ENCODE data around the gene TACR3. TPM values are rescaled to one million over a fixed set of nuclear protein-coding genes. Genes with fewer than 3 reads are reported as not detected.
"Not testable (repeated sequence)": the region's sequence is repeated elsewhere in the genome, so short reads cannot be mapped to it uniquely, and the experiment has no call there.

Gene TACR3, protein sequence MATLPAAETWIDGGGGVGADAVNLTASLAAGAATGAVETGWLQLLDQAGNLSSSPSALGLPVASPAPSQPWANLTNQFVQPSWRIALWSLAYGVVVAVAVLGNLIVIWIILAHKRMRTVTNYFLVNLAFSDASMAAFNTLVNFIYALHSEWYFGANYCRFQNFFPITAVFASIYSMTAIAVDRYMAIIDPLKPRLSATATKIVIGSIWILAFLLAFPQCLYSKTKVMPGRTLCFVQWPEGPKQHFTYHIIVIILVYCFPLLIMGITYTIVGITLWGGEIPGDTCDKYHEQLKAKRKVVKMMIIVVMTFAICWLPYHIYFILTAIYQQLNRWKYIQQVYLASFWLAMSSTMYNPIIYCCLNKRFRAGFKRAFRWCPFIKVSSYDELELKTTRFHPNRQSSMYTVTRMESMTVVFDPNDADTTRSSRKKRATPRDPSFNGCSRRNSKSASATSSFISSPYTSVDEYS
- 5.9 TPM for total RNA-seq

DNA sequence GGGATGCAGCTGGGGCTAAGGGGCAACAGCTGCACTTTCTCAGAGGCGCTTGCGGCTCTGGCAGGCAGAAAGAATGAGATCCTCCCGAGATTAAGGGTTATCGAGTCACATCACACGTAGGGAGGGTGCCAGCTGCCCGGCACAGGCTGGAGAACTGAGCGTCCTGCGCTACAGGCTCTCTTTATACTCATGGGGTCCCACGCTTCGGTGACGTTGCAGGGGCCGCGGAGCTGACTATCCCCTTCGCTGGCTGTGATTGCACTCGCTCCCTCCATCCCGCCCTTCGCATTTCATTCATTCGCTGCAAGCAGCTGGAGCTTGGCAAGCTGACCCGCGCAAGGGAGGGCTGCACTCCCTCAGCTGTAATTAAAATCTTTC, at the start of gene TACR3:
TSS of gene TACR3 (minus strand) at position 156 of the 378 bp plus-strand sequence. CDS start 310 bp downstream, outside the sequence.
- DNase-seq, result peak; percentile 93

DNA sequence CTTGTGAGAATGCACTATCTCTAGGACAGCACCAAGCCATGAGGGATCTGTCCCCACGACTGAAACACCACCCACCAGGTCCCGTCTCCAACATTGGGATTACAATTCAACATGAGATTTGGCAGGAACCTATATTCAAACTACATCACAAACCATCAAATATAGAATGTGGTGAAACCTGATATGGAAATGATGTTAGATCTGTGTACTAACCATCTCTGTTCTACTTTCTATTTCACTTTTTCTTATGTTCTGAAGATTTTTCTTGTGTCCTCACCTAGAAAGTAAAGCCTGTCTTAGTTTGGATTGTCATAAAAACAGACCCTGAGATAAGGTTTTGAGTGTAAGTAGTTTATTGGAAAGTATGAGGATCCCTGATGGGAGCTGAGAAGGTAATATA, 37.8 kb upstream of the TACR3 start:
- no peak for DNase-seq

DNA sequence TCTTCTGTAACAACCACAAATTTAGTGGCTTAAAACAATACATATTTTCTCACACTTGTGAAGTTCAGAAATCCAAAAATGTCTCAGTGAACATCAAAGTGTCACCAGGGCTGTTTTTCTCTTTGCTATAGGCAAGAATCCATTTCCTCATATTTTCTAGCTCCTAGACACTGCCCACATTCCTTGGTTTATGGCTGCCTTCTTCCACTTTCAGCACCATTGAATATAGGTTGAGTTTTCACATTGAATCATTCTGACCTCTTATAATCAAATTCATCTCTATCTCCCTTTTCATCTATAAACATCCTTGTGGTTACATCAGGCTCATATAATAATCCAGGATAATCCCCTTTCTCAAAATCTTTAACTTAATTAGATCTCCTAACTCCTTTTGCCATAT, 37.0 kb upstream of the TACR3 start:
- DNase-seq, result no peak

DNA sequence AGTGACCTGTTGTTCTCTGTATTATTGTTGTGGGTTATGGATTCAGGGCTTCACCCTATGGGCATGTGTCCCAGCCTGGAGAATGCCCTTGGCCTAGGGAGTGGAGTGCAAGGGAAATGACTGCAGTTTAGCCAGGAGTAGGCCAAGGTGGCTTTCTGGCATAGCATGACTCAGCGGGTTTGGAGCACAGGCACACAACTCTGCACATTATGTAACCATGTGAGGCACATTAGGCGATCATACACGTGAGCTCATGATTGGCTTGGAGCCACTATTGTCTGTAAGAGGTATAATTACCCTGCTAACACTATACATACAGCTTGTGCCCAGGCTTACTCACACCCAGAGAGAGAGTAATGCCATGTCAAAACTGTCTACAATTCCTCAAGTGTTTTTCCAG, 35.1 kb upstream of the TACR3 start:
- no peak for DNase-seq

DNA sequence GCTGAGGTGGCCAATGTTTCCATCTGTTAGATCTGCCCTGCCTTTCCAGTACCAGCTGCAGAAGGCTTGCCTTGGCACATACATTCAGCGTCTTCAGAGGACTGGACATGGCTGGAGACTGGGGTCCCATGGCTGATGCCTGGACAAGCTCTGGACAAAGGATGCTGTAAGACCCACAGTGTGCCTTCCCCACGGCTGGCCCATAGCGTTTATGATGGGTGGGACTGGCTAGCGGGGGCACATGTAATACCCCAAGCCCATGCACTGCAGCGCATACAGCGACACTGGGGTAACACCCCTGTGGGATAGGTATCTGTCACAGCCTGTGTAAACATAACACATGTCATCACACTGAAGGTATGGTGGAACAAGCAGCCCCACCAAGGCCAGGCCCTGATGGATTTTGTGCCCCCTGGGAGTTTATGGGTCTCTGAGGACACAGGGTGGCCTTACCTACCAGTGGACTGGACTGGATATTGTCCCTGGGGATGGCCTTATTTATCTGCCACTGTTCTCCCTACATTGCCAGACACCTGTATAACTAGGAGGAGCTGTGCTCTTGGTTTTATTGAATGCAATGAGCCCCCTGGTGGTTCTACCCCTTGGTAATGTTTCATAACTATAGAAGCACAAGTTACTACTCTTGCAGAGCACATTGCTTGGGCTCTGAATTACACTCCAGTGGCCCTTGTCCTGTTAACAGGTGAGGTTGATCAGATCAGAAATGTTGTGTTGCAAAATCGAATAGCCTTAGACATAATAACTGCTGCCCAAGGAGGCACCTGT, 34.3 kb upstream of the TACR3 start:
- DNase-seq, result no peak

DNA sequence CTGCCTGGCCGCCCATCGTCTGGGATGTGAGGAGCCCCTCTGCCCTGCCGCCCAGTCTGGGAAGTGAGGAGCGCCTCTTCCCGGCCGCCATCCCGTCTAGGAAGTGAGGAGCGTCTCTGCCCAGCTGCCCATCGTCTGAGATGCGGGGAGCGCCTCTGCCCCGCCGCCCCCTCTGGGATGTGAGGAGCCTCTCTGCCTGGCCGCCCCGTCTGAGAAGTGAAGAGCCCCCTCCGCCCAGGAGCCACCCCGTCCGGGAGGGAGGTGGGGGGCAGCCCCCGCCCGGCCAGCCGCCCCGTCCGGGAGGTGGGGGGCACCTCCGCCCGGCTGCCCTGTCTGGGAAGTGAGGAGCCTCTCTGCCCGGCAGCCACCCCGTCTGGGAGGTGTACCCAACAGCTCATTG, 3.4 kb upstream of the TACR3 start:
- not testable (repeated sequence) for DNase-seq

DNA sequence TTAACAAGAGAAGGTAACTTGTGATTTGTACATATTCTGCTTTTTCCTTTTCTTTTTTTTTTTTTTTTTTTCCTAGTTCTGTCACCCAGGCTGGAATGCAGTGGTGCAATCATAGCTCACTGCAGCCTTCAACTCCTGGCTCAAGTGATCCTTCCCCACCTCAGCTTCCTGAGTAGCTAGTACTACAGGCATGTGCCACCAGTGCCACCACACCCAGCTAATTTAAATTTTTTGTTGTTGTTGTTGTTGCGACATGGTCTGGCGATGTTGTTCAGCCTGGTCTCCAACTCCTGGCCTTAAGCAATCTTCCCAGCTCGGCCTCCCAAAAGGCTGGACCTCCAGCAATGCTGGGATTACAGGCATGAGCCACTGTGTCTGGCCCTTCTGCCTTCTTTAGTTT, 1.5 kb upstream of the TACR3 start:
- no peak for DNase-seq

DNA sequence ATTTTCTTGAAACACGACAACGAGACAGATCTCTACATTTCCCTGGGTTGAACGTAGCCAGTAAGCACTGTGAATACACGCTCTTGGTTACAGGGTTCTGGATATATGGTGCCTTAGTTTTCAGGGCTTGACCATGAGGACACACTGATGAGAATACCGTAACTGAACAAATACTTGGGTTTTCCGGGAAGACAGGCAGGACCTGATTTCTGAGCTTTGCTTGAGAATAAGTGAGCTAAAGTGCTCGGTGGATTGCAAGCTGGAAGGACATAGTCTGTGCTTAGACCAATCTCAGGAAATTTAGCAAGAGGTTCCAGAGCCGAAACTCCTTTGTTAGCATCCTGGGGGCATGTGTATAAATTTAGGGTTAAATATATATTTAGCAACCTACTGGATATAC, 876 bp upstream of the TACR3 start:
- no peak for DNase-seq

DNA sequence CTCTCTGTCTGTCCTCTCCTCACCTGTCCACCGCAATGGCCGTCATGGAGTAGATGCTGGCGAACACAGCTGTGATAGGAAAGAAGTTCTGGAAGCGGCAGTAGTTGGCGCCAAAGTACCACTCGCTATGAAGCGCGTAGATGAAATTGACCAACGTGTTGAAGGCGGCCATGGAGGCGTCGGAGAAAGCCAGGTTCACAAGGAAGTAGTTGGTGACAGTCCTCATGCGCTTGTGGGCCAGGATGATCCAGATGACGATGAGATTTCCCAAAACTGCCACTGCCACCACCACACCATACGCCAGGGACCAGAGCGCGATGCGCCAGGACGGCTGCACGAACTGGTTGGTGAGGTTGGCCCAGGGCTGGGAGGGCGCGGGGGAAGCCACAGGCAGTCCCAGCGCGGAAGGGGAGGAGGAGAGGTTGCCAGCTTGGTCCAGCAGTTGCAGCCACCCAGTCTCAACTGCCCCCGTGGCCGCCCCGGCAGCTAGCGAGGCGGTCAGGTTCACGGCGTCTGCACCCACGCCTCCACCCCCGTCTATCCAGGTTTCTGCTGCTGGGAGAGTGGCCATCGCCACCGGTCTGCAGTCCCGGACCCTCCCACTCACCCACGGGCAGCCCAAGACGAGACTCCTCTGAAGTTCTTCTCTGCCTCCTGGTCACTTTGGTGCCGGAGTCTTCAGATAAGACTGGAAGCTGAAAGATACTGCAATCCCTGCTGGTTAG, 518 bp downstream of the TACR3 start:
- DNase-seq, result peak; percentile 85

DNA sequence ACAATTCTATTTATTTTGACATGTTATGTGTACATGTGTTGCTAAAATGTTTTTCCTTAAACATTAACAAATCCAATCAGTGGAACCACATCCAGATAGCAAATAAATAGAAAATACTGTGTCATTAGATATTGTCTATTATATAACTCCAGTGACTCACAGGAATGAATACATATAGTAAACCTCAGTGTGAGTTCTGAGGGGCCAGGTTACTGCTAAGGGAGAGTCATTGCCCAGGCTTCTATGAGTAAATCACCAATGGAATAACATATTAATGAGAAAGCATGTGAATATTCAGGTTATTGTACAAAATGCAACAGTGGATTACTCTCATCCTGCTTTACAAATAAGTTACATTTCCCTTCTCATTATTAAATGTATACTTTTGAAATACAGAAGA, 27.2 kb downstream of the TACR3 start:
- no peak for DNase-seq

DNA sequence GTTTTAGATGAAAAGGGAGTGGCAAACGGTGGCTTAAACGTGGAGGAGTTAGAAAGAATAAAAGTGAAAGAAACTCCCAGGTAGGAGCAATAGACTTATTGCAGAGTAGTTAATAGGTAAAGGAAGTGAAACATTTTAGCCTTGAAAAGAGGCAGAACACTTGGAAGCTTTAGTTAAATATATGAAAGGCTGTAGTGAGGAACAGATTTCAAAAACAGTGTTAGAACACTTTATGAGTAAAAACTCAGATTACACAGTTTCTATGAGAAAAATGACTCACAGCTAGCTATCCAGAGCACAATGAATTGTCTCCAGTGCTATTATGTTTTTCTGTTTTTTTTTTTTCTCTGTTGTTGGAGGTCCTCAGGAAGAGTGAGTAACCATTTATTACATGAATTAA, 45.8 kb downstream of the TACR3 start:
- DNase-seq, result no peak

DNA sequence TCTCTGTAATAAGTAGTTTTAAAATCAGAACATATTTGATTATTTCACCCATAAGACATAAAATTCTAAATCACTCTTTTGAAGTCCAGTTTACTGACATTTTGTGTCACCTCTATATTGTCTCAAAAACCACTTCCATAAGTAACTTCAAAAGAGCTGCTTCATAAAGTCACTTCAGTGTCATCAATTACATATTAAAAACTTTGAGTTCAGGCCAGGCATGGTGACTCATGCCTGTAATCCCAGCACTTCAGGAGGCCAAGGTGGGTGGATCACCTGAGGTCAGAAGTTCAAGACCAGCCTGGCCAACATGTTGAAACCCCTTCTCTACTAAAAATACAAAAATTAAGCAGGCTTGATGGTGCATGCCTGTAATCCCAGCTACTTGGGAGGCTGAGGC, 53.0 kb downstream of the TACR3 start:
- not testable (repeated sequence) for DNase-seq

DNA sequence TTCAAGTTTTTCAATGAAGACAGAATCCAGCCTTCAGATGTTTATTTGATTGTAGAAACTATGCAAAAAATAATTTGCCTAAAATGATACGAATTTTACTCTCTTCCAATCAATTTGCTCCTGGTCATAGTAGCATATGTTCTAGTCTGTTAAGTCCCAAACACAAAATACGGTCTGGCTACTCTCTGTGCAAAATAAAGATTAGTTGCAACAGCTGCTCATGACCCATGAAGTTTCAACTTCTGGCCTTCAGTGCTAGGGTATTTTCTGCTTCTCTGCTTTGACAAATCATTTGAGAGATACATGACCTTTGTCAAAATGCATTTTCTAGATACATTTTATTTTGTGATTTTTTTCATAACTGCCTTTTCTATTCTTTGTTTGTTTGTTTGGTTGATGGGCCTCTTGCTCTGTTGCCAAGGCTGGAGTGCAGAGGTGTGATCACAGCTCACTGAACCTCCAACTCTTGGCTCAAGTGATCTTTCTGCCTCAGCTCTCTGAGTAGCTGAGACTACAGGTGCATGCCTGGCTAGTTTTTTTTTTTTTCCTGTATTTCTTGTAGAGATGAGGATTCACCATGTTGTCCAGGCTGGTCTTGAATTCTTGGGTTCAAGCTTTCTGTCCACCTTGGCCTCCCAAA, 55.2 kb downstream of the TACR3 start:
- DNase-seq, result peak; percentile 78

DNA sequence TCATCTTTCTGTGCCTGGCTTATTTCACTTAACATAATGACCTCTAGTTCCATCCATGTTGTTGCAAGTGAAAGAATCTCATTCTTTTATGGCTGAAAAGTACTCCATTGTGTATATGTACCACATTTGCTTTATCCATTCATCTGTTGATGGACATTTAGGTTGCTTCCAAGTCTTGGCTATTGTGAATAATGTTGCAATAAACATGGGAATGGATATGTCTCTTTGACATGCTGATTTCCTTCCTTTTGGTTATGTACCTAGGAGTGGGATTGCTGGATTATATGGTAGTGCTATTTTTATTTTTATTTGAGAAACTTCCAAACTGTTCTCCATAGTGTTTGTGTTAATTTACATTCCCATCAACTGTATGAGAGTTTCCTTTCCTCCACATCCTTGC, 71.2 kb downstream of the TACR3 start:
- no peak for DNase-seq

DNA sequence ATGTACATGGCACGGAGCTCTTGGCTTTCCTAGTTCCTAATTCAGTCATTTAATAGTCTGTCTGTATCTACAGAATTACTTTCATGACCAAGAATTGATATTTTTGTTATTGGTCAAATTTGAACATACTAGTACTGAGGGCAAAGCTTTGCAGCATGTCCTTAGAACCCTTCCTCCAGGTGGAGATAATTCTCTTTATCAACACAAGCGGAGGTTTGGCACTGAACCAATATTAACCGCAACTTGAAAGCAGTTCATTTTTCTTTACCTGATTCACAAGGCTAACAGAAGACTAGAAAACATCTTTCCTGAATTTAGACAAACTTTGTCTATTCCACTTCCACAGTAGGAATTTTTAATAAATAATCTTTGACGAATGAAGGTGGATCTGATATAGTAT, 73.8 kb downstream of the TACR3 start:
- no peak for DNase-seq

DNA sequence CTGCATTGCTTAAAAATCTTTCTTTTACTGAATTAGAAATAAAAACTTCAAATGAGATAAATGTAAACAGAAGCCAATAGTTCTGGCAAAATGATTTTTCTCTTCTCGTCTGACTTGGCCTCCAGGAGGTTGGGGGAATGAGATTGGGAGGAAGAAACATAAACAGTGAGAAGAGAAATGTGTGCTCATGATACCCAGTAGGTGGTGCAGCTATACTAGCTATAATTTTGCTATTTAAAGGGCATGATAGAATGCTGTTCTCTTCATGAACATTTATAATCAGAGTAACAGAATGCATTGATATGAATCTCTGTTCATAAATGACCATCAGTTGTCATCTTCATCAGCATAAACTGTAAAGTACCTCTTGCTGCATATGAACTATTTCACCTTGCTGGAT, 85.5 kb downstream of the TACR3 start:
- DNase-seq, result peak; percentile 16

DNA sequence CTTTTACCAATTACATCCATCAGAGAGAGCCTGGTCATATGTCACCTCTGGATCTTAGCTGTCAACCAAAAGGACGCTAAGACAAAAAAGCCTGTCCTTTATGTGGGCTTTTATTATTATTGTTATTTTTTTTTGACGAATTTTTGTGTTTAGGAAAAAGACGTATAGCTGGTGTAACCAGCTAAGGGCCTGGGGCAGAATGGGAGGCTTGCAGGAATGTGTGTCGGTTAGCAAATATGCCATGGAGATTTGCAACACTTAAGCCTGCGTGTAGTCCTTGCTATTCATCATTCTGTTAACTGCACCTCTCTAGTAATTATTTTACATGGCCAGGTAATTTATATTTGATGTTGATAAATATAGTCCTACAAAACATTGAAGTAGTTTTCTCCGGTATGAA, 93.5 kb downstream of the TACR3 start:
- DNase-seq, result no peak

DNA sequence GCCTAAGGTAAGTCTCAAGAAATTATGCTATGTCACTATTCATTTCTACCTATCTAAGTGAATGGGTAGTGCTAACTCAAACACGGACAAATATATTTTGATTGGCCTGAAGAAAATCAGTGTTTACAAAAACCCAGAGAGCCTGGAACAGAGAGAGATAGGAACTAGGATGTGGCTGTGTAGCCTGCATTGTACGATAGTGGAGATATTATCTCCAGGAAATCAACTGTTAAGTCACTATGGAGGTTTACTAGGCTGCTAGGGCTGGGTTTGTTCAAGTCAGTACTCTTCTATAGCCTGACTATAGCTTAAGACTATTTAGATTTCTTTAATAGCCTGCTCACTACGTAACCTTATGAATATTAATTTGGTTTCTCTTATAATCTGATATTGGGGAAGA, 127.9 kb downstream of the TACR3 start:
- DNase-seq, result no peak

DNA sequence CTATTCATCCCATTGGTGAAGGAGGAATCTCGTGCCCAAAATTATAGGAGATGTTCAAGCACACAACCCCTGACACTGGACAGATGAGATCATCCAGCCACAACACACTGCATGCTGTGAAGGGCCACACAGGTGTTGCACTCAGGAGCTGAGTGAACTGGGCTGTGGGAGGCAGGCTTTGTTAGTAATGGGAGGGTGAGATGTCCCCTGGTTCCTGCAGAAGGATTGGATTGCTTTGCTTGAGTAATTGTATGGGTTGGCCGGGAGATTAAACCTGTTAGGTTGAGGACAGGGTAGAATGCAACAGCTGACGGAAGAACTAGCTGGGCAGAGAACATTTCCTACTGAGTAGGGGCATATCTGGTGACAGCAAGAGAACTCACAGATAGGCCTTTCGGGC, 152.2 kb downstream of the TACR3 start:
- peak; percentile 22 for DNase-seq

DNA sequence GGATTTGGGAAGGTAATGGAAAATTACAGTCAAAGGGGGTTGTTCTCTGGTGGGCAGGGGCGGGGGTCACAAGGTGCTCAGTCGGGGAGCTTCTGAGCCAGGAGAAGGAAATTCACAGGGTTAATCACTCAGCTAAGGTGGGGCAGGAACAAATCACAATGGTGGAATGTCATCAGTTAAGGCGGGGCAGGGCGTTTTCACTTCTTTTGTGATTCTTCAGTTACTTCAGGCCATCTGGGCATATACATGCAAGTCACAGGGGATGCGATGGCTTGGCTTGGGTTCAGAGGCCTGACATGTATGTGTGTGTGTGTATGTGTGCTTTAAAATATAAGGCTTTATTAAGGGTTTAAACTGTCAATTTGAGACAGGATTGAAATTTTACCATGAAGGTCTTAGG, 160.6 kb downstream of the TACR3 start:
- not testable (repeated sequence) for DNase-seq
